GM13977 (cell line): Measurements from ENCODE around the gene C1orf174.

Experiments
- DNase-seq: peaks from one replicate; pipeline ENCODE4 v3.0.0; 2012; ENCODE audit warnings: low spot score
- CTCF ChIP-seq: IDR thresholded peaks from 2 replicates; pipeline ENCODE4 v1.5.1; 2012; ENCODE audit warnings: mild to moderate bottlenecking, control low read depth; ENCODE audit not compliant: insufficient read depth; ENCODE audit errors: extremely low read depth, missing control alignments
- in situ Hi-C: fragments of 300-500 bp; cut with MboI; formaldehyde crosslinking; loops from one replicate; pipeline ENCODE4 v1.12.0; 2022; ENCODE audit warnings: low sequenced_read_pairs, low pct_unique_long_range_greater_than_20kb, mixed read lengths, inconsistent platforms; ENCODE audit not compliant: unreplicated experiment

C1orf174 gene

DNA sequence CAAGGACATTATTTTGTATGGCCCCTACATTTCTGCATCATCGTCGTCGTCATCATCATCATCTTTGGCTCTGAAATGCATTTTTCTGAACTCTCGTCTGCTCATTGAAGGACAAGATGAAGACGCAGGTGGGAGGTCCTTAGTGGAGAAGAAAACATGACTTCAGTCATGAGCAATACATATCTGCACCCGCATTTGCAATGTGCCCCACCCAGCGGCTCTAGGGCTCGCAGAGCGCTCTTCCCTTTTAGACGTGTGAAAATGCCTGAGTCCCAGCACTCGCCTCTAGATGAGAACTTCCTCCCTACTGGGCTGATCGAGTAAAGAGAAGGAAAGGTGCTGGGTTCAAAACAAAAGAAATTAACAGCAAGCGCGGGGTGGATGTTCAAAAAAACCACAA is 10.1 kb downstream of the C1orf174 start:
- no peak for TF ChIP-seq CTCF
- DNase-seq = no peak
- in situ Hi-C loops = no loop called here

- in situ Hi-C loops = no loop called here
- no peak for TF ChIP-seq CTCF
- no peak for DNase-seq
Measured at GRCh38 chr1:3888301-3888700, 11.8 kb downstream of the C1orf174 start.

- in situ Hi-C loops = no loop called here
- no peak for DNase-seq
Measured at GRCh38 chr1:3886691-3887090, 13.4 kb downstream of the C1orf174 start.

GRCh38 chr1:3886106-3886670 is 13.9 kb downstream of the C1orf174 start:
- in situ Hi-C loops = no loop called here
- TF ChIP-seq CTCF = no peak
- DNase-seq = no peak

More at GRCh38 chr1:3886691-3887090, 13.4 kb downstream of the C1orf174 start:
- TF ChIP-seq CTCF = no peak

DNA sequence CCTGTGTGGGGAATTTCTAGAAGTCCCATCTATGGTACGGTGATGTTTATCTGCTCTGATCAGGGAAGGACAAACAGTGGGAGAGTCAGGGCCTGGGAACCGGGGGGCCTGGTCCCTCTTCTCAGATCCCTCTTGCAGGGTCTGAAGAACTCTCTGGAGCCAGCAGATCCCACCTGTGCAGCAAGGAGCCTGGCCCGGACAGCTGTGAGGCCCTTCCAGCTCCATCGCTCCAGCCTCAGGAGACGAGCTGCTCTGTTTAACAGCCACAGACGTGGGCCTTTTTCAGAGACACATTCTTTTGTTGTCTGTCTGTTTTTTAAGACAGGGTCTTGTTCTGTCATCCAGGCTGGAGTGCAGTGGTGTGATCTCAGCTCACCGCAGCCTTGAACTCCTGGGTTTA is 14.5 kb downstream of the C1orf174 start:
- TF ChIP-seq CTCF = no peak
- in situ Hi-C loops = no loop called here
- no peak for DNase-seq

GRCh38 chr1:3884966-3885365 is 15.1 kb downstream of the C1orf174 start:
- TF ChIP-seq CTCF = no peak
- in situ Hi-C loops = no loop called here
- no peak for DNase-seq
